KOPT-K1 (cell line): Measurements from ENCODE around the gene LRRC61.

Source experiments
- H3K27ac ChIP-seq: fragments of 200-600 bp; sonication (generic); 2 replicates; pipeline ENCODE4 v1.5.1; 2016; ENCODE audit warnings: antibody characterized with exemption, mild to moderate bottlenecking, low read depth, low read length; ENCODE audit not compliant: poor library complexity, severe bottlenecking
- H3K36me3 ChIP-seq: fragments of 200-600 bp; sonication (generic); 2 replicates; pipeline ENCODE4 v1.5.1; 2017; ENCODE audit warnings: antibody characterized with exemption, mild to moderate bottlenecking, low read length, moderate library complexity; ENCODE audit not compliant: insufficient read depth
- H3K9me3 ChIP-seq: fragments of 200-600 bp; sonication (generic); 2 replicates; pipeline ENCODE4 v1.5.1; 2017; ENCODE audit warnings: antibody characterized with exemption, low read length, mild to moderate bottlenecking; ENCODE audit not compliant: insufficient read depth, poor library complexity, severe bottlenecking

LRRC61 gene

DNA sequence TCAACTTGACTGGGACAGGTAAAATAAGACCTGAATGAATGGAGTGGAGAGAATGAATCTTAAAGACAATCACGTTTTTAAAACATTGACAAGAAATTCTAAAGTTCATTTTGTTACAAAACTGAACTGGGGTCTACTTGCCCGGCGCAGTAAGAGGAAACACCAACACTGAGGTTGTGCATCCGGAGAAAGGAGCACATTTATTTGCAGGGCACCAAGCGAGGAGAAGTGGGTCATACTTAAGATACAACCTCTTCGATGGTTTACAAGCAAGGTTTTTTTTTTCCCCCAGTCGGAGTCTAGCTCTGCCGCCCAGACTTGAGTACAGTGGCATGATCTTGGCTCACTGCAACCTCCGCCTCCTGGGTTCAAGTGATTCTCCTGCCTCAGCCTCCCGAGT lies 42.0 kb downstream of the LRRC61 start:
- Histone ChIP-seq H3K36me3 (no peaks in the 10 kb centered on the region), H3K27ac (peak overlapping the region; percentile 79), H3K9me3 (no peaks in the 10 kb centered on the region)

GRCh38 chr7:150365673-150366398 lies 42.7 kb downstream of the LRRC61 start:
- no peaks in the 10 kb centered on the region for H3K9me3 ChIP-seq
- H3K36me3 ChIP-seq = peaks cover 3% of the 10 kb centered on the region; the same call in 1 of the 2 replicates
- peak overlapping the region; percentile 79 for H3K27ac ChIP-seq

DNA sequence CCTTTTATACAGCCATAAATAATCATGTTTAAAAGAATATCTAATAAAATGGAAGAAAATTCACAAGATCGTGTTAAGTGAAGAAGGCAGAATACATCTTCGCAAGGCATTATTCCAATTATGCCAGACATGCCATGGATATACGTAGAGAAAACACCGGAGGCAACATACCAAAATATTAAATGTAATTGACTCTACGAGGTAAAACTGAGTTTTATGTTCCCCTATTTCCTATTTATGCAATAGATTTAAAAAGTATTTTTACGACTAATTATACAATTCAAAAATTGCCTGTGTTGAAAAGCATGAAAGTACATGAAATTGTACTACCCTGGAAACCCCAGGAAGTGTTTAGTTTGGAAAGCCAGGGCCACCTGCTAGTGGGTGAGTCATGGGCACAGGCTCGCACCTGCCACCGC lies 44.5 kb downstream of the LRRC61 start:
- Histone ChIP-seq H3K36me3 (peaks cover 21% of the 10 kb centered on the region), H3K27ac (peak overlapping the region; percentile 99), H3K9me3 (no peaks in the 10 kb centered on the region)

DNA sequence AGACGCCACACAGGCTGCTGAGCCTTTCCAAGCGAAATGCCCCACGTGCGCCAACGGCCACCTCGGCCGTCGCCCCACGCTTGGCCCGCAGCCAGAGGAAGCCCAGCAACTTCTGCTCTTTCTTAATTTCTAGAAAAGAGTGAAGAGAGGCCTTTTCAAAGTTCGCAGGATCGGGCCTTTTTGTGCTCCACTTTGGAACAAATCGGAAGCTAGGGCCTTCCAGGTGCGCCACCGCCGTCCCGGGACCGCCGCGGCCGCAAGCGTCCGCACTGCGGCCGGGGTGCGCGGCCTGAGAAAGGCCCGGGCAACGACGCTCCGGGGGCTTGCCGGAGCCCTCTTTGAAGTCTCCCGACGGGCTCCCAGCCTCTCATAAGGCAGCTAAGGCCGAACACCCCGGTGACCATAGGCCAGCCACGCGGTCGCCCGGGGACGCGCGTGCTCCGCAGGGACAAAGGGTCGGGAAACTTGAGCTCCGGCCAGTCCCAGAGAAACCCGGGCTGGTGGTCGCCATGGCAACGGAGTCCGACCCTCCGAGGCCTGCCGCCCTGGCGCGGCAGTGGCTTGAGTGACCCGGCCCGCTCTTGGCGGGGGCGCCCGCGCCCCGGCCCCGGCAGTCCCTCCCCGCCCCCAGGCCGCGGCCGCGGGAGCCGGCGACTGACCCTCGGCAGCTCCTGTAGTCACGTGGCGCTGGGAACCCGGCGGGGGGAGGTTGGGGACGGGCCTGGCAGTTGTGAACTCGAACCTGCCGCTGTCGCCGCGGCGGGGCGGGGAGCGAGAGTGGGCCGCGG lies 45.1 kb downstream of the LRRC61 start, which contains the start of gene REPIN1:
Gene REPIN1 (plus strand): TSS at position 727 of the 788 bp plus-strand sequence. CDS start 890 bp downstream, outside the sequence.
- Histone ChIP-seq H3K9me3 (no peaks in the 10 kb centered on the region), H3K27ac (peak within 1 kb of the TSS; percentile 99), H3K36me3 (peaks cover 27% of the 10 kb centered on the region)

- peaks cover 35% of the 10 kb centered on the region for H3K36me3 ChIP-seq
- H3K9me3 ChIP-seq = no peaks in the 10 kb centered on the region
- H3K27ac ChIP-seq = peak overlapping the region; percentile 99
These were observed 46.0 kb downstream of the LRRC61 start for GRCh38 chr7:150368884-150369747.

DNA sequence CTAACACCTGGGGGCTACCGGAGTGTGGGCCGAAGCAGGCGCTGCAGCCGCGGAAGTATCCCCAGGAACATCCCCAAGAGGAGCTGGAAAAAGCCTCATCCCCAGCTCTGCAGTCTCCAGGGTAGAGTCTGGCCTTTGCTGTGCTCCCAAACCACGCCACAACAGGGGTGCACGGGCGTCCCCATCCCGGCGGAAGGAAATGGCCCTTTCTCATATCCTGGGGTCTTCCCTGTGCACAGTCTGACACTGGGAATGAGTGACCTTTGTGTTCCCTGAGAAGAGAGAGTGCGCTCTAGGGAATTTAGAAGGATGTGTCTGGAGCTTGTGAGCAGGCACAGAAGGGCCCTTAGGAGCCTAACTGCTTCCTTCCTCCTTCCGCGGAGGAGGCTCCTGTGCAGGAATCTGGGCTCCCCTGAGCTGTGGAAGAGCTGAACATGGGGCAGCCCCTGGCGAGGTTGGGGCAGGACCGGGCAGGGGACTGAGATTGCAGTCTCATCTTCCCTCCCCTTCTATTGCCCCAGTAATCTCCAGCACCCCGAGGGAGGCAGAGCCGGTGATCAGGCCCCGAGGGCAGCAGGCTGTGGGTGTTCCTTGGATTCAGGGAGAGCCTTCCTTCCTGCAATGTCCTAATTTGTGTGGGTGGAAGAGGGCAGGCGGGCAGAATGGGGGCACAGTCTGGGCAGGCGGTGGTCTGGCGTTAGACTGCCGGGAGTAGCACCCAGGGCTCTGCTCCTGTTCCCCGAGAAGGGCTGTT lies 46.8 kb downstream of the LRRC61 start:
- Histone ChIP-seq H3K36me3 (peaks cover 42% of the 10 kb centered on the region), H3K27ac (peak overlapping the region; percentile 99), H3K9me3 (no peaks in the 10 kb centered on the region)

- Histone ChIP-seq H3K36me3 (peaks cover 46% of the 10 kb centered on the region), H3K27ac (peak overlapping the region; percentile 99)
These were observed 47.5 kb downstream of the LRRC61 start for GRCh38 chr7:150370612-150371071.

GRCh38 chr7:150371131-150371995 lies 48.2 kb downstream of the LRRC61 start:
- peaks cover 46% of the 10 kb centered on the region for H3K36me3 ChIP-seq
- H3K9me3 ChIP-seq = no peaks in the 10 kb centered on the region
- H3K27ac ChIP-seq = peak overlapping the region; percentile 99

More at GRCh38 chr7:150370612-150371071, 47.5 kb downstream of the LRRC61 start:
- H3K9me3 ChIP-seq = no peaks in the 10 kb centered on the region

- no peak overlapping the region for H3K27ac ChIP-seq
- H3K9me3 ChIP-seq = no peaks in the 10 kb centered on the region
- peaks cover 46% of the 10 kb centered on the region for H3K36me3 ChIP-seq
These were observed 48.8 kb downstream of the LRRC61 start for GRCh38 chr7:150371996-150372270.

DNA sequence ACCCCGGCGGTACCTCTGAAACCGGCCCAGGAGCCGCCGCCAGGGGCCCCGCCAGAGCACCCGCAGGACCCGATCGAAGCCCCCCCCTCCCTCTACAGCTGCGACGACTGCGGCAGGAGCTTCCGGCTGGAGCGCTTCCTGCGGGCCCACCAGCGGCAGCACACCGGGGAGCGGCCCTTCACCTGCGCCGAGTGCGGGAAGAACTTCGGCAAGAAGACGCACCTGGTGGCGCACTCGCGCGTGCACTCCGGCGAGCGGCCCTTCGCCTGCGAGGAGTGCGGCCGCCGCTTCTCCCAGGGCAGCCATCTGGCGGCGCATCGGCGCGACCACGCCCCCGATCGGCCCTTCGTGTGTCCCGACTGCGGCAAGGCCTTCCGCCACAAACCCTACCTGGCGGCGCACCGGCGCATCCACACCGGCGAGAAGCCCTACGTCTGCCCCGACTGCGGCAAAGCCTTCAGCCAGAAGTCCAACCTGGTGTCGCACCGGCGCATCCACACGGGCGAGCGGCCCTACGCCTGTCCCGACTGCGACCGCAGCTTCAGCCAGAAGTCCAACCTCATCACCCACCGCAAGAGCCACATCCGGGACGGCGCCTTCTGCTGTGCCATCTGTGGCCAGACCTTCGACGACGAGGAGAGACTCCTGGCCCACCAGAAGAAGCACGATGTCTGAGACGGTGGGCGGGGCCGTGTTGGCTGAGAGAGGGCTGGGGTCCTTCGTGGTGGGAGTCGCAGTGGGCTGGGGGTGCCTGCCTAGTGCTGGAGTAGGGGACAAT lies 49.3 kb downstream of the LRRC61 start:
- no peak overlapping the region for H3K27ac ChIP-seq

DNA sequence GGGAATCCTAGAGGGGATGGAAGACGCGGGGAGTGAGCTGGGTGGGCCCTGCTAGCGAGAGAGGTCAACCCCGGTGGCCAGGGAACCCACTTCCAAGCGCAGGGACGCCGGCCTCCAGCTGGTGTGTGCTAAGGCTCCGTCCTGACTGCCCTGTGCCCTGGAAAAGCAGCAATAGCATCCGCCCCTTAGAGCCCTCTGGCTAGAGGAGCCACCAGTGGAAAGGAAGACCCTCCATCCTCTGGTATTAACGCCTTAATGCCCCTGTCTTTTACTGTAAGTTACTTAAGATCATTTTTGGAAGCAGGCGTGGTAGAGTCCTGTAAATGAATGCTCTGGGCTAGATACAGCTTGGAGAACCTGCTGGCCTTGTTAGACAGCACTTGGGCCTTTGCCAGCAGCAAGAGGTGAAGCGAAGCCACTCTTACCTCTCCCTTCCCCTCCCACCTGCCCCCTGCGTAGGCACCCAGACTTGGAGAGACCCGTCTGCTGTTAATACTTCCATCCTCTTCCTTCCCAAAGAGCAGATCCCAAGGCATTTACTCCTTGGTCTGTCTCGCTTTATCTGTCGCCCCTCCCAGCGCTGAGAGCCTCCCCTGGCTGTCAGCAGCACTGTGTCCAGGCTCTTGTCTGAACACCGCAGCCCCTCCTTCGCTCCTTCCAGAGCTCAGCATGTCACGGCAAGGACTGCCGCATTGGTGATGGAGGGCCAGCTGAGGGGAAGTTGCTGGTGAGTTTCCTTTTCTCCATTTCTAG lies 50.1 kb downstream of the LRRC61 start:
- Histone ChIP-seq H3K9me3 (no peaks in the 10 kb centered on the region), H3K36me3 (peaks cover 46% of the 10 kb centered on the region), H3K27ac (no peak overlapping the region)

More for the DNA sequence above, 49.3 kb downstream of the LRRC61 start:
- peaks cover 46% of the 10 kb centered on the region for H3K36me3 ChIP-seq
- no peaks in the 10 kb centered on the region for H3K9me3 ChIP-seq

- peak overlapping the region; percentile 3 for H3K27ac ChIP-seq
- H3K36me3 ChIP-seq = peaks cover 46% of the 10 kb centered on the region
- H3K9me3 ChIP-seq = no peaks in the 10 kb centered on the region
These were observed 50.9 kb downstream of the LRRC61 start for GRCh38 chr7:150374026-150374425.
